Stimulated activated naive CD8-positive, alpha-beta T cell treated with anti-CD3 and anti-CD28 coated beads, Interleukin-15, Interleukin-2, amounts not matched to agents 100 U/mL and 50 U/mL, for 24 hours (primary cell): ENCODE results near the gene AGTPBP1.

ENCODE experiments used
- ATAC-seq: fragments of 150-1000 bp; cut with Tn5 transposase; one replicate; pipeline ENCODE4 v1.10.0; 2021
- DNase-seq: peaks from one replicate; pipeline ENCODE4 v3.0.0; 2021

Gene AGTPBP1

DNA sequence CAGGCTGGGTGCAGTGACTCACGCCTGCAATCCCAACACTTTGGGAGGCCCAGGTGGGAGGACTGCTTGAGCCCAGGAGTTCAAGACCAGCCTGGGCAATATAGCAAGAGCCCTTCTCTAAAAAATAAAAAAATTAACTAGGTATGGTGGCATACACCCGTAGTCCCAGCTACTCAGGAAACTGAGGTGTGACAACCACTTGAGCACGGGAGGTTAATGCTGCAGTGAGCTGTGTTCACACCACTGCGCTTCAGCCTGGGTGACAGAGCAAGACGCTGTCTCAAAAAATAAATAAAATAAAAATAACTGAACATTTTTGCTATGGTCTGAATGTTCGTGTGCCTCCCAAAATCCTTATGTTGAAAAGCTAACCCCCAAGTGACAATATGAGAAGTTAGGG, 24.5 kb downstream of the AGTPBP1 start:
- DNase-seq (no peak), ATAC-seq (no peak)

DNA sequence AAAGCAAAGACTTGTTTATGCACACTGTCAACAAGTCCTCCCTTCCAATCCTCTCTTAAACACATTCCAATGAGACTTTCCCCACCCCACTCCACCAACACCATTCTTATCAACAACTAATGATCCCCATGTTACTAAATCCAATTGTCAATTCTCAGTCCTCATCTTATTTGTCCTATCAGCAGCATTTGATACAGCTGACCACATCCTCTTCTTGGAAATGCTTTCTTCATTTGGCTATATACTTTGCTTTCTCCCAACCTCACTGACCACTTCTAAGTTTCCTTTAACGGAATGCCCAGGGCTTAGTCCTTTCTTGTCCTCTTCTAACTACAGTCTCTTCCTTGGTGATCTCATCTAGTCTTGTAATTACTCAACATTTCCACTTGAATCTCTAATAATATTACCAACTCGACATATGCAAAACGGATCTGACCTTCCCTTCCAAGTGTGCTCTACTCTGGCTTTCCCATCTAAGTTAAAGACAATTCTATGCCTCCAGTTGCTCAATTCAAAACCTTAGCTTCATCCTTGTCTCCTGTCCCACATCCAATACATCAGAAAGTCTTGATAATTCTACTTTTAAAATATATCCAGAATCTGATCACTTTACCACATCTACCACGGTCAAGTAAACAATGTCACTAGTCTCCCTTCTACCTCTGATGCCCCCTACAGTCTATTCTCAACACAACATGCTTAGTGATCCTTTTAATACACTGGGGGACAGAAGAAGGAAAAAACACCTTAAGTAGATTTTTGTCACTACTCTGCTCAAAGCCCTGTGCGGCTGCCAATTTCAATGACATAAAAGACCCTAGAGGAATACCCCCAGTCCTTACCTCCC, 25.5 kb downstream of the AGTPBP1 start:
- peak; percentile 46 for ATAC-seq
- DNase-seq = no peak

DNA sequence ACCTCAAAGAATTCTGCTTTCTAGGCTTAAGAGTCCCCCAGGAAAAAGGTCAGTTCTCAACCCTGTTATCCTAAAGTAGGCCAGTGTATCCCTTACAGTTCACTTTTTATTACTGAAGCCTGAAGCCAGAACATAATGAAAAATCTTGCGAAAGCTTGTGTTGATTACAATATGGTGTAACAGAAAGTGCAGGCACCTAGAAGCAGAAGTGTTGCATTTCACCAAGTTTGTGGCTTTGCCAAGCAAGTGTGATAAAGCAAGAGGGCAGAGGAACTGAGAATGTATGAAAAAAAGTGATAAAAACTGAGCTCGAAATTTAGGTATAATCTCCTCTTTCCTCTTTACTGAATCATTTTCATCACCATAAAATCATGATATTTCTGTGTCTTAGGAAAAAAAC, 26.2 kb downstream of the AGTPBP1 start:
- ATAC-seq = peak; percentile 28
- DNase-seq = no peak

DNA sequence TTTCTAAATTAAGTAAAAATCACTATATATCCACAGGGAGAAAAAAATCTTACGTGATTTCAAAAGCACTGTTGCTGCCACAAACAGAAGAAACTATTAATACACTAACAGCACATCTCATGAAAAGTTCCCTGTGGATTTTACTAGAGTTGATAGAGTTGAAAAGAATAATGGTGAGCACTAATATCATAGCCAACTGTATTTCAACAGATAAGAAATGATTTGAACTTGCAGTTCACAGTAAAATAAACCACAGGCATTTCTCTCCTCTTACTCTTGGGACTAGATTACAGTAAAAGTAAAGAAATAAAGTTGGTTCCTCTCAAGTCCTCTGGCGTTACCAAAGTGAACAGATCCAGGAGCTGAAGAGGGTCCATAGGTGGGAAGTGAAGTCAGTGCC, 27.9 kb downstream of the AGTPBP1 start:
- ATAC-seq (no peak), DNase-seq (no peak)

- no peak for DNase-seq
- no peak for ATAC-seq
These were observed 37.0 kb downstream of the AGTPBP1 start for GRCh38 chr9:85704744-85705143.

- no peak for ATAC-seq
These were observed 38.4 kb downstream of the AGTPBP1 start for GRCh38 chr9:85703398-85703797.

GRCh38 chr9:85702726-85703289, 38.9 kb downstream of the AGTPBP1 start:
- ATAC-seq = no peak

More at GRCh38 chr9:85703398-85703797, 38.4 kb downstream of the AGTPBP1 start:
- DNase-seq = no peak

DNA sequence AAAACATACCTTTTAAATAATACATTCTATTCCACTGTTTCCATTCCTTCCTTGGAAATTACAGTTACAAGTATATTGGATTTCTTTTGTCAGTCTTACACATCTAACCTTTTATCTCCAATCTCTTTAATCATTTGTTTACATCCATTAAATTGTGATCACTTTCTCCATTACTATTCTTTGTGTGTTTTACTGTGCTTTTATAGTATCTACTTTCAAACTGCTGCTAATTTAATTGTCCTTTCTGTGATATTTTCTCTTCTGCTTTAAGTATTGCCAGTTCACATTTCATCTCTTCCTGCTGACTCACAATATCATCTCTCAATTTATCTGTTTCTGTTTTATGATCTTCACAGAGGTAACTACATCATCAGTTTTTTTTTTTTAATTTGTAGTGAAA, 39.6 kb downstream of the AGTPBP1 start:
- ATAC-seq (no peak), DNase-seq (no peak)

More at GRCh38 chr9:85702726-85703289, 38.9 kb downstream of the AGTPBP1 start:
- DNase-seq = no peak

DNA sequence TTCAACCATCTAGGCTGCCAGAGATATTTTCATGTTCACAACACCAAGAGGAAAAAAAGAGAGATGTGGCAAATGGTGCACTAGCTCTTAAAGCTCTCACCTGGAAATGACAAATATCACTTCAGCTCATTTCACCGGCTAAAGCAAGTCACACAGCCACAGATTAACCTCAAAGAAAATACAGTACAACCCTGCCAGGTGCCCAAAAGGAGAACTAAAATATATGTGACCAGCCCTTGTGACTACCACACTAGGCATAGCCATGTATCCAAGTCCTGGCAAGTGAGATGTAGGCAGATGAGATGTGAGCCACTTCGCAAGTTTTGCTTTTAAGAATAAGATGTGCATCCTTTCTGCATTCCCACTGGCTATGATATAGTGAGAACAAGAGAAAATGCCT, 41.4 kb downstream of the AGTPBP1 start:
- DNase-seq = no peak
- no peak for ATAC-seq

- DNase-seq (no peak), ATAC-seq (no peak)
These were observed 53.4 kb downstream of the AGTPBP1 start for GRCh38 chr9:85688361-85688760.

- DNase-seq (no peak), ATAC-seq (no peak)
These were observed 56.7 kb downstream of the AGTPBP1 start for GRCh38 chr9:85685081-85685480.

- ATAC-seq (no peak), DNase-seq (no peak)
These were observed 65.0 kb downstream of the AGTPBP1 start for GRCh38 chr9:85676790-85677189.

- no peak for DNase-seq
- no peak for ATAC-seq
These were observed 74.4 kb downstream of the AGTPBP1 start for GRCh38 chr9:85667374-85667773.

GRCh38 chr9:85666086-85666485, 75.7 kb downstream of the AGTPBP1 start:
- ATAC-seq = no peak
- DNase-seq = no peak

- ATAC-seq (no peak), DNase-seq (no peak)
These were observed 79.2 kb downstream of the AGTPBP1 start for GRCh38 chr9:85662573-85662972.

GRCh38 chr9:85658716-85659115, 83.0 kb downstream of the AGTPBP1 start:
- DNase-seq (no peak), ATAC-seq (no peak)

DNA sequence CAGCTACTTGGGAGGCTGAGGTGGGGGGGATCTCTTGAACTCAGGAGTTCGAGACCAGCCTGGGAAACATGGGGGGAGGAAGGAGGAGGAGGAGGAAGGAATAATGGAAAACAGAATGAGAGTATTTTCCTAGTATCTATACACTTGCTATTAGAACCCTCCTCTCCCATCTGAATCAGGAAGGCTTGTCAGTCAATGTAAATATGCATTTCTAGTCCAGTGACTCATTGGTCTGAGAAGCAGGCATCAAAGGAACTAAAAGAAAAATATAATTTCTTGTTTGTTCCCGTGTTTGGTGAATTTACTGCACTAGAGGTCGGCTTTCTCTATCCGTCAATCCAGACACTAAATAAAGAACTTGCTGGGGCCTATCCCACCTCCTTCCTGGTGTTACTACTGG, 88.6 kb downstream of the AGTPBP1 start:
- DNase-seq (no peak), ATAC-seq (no peak)

DNA sequence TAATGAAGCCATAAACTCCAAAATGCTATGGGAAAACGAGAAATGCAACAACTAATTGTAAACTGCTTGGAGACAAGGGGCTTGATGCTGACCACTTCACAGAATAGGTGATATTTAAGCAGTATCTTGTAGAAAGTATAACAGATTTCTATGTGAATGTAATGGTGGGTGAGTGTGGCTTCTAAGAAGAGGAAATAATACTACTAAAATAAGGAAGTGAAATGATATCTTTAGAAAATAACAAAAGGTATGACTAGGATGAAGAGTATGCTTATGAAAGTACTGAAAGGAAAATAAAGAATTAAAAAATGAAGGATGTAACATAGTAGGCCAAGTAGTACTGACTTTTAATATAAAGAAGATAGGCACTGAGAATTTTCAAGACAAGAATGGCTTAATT, 94.2 kb downstream of the AGTPBP1 start:
- no peak for DNase-seq

DNA sequence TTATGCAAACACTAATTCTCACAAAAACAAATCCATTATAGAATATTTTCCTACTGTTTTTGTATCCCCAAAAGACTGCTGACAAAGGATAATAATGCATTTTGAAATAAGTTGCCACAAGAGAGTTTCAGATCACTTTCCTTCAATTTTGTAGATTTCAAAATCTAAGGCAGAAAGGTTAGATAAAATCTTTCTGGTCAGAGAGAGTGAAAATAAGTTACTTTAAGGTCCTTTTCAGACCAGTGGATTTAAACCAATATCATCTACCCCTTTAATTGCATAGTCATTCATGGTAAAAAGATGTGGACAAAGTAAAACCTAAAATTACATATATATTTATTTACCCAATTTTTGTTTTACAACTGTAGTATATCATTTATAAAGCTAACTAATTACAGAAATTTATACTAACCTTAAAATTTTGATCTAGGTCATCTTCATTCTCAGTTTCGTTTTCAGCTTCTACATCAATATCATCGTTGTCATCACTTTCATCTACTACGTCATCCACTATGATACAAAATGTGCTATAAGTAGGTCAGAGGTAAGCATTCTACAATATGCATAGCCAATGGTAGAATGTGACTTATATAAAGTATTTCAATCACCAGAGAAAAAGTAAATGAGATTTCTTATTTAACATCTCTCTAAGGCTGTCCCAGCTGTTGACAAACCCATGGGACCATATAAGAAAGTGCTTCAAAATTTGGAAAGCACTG, 95.7 kb downstream of the AGTPBP1 start:
- DNase-seq = no peak
- ATAC-seq = no peak

More for the DNA sequence above, 94.2 kb downstream of the AGTPBP1 start:
- ATAC-seq = no peak

GRCh38 chr9:85640425-85640824, 101.3 kb downstream of the AGTPBP1 start:
- DNase-seq = no peak
- ATAC-seq = no peak

GRCh38 chr9:85639675-85640186, 102.0 kb downstream of the AGTPBP1 start:
- ATAC-seq = no peak
- DNase-seq = no peak

- no peak for DNase-seq
- no peak for ATAC-seq
These were observed 109.9 kb downstream of the AGTPBP1 start for GRCh38 chr9:85631809-85632208.

GRCh38 chr9:85630676-85631075, 111.1 kb downstream of the AGTPBP1 start:
- ATAC-seq (no peak), DNase-seq (no peak)
